SH-SY5Y (cell line): ENCODE measurements around the gene ALPP.

Source experiments
- GATA2 ChIP-seq: IDR thresholded peaks from 2 replicates; pipeline ENCODE4 v1.6.1; 2011; ENCODE audit warnings: mild to moderate bottlenecking, low read depth, low read length
- GATA3 ChIP-seq: IDR thresholded peaks from 2 replicates; pipeline ENCODE4 v1.6.1; 2011; ENCODE audit warnings: low read depth, mild to moderate bottlenecking, low read length, moderate library complexity

GRCh38 chr2:232368311-232368731, 10.2 kb upstream of the ALPP start:
- TF ChIP-seq GATA2 = no peak
- TF ChIP-seq GATA3 = no peak
